Measurements from ENCODE around the gene AUH. TPM values are rescaled to one million over a fixed set of nuclear protein-coding genes. Genes with fewer than 3 reads are reported as not detected.

The AUH gene
- total RNA-seq, 2 experiments from 2014 or later = 16.9 to 24.5 TPM

DNA sequence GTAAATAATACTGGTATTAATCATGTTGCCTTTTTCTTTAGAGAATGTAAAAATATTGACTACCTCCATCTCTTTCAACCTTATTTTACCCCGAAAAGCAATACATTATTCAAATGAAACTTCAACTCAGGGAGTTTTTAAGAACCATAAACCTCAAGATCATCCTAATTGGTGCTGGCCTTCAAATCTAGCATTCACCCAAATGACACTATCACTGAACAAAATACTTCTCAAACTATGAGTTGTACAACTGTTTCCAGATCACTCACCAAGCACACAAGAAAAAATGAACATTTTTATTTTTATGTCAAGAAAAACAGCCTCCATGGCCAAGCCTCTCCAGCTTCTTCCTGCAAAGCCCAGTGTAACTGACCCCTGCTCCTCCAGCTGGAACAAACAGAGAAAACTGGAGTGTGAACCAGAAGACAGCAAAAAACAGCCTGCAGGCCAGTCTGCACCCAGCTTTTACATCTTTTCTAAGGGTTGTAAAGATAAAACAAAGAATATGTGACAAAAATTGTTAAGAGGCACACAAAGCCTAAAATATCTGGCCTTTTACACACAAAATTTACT is 21.2 kb downstream of the AUH start:
- Histone ChIP-seq H3K4me2 (ENCODE audit: low read length) (no peak overlapping the region), H3K9me2 (ENCODE audit: insufficient read depth, low read length) (no peaks in the 10 kb centered on the region), H3K4me3 (ENCODE audit: low read depth, low read length, poor library complexity, severe bottlenecking) (no peak overlapping the region), H4K20me1 (ENCODE audit: insufficient read depth, low read length) (no peaks in the 10 kb centered on the region), H3K36me3 (ENCODE audit: insufficient read depth, low read length) (peaks cover 43% of the 10 kb centered on the region), H3K27ac (ENCODE audit: low read depth, low read length, poor library complexity, severe bottlenecking) (no peak overlapping the region), H3K79me2 (ENCODE audit: insufficient read depth, low read depth, low read length) (no peaks in the 10 kb centered on the region), H3K9me3 (ENCODE audit: low read length) (no peaks in the 10 kb centered on the region), H3K4me1 (ENCODE audit: insufficient read depth, low read length, poor library complexity, severe bottlenecking) (no peaks in the 10 kb centered on the region), H2AFZ (ENCODE audit: low read length) (no peak overlapping the region)
- intact Hi-C loops (cut with micrococcal nuclease; ENCODE audit: unreplicated experiment) = no loop called here
- CTCF ChIA-PET (ENCODE audit: unreplicated experiment) = no interaction called here
- no peak for DNase-seq (ENCODE audit: low spot score)
- no peak for TF ChIP-seq EZH2phosphoT487 (IDR thresholded peaks at IDR 0.05; ENCODE audit: borderline replicate concordance, low read depth, low read length)
- TF ChIP-seq, protein P1, sequence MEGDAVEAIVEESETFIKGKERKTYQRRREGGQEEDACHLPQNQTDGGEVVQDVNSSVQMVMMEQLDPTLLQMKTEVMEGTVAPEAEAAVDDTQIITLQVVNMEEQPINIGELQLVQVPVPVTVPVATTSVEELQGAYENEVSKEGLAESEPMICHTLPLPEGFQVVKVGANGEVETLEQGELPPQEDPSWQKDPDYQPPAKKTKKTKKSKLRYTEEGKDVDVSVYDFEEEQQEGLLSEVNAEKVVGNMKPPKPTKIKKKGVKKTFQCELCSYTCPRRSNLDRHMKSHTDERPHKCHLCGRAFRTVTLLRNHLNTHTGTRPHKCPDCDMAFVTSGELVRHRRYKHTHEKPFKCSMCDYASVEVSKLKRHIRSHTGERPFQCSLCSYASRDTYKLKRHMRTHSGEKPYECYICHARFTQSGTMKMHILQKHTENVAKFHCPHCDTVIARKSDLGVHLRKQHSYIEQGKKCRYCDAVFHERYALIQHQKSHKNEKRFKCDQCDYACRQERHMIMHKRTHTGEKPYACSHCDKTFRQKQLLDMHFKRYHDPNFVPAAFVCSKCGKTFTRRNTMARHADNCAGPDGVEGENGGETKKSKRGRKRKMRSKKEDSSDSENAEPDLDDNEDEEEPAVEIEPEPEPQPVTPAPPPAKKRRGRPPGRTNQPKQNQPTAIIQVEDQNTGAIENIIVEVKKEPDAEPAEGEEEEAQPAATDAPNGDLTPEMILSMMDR (conservative IDR thresholded peaks at IDR 0.05; ENCODE audit: low read length) = no peak
- no TSS peak for BruUV-seq (replicated peaks)
- POLR2A ChIA-PET = interaction anchor here (1.2 kb wide), 1 partner anchor 22 kb away, joined by 3 read pairs; the partner anchor contains the start of gene AUH

DNA sequence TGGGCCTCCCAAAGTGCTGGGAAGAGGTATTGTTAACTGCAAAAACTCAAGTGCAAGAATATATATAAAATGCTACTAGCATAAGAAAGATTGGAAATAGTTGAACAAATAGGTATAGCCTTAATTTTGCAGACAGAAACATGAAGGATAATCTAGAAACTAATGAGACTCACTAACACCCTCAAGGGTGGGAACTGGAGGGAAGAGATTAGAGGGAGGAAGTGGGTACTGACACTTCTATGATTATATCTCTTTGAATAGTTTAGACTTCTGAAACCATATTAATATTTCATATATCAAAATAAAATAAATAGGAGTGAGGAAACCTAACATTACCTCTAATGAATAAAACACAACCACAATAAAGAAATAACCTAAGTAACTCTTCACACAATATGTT is 23.0 kb downstream of the AUH start:
- intact Hi-C loops (cut with micrococcal nuclease; ENCODE audit: unreplicated experiment) = no loop called here
- no peak for DNase-seq (ENCODE audit: low spot score)
- Histone ChIP-seq H3K36me3 (ENCODE audit: insufficient read depth, low read length) (peaks cover 43% of the 10 kb centered on the region), H3K4me2 (ENCODE audit: low read length) (no peak overlapping the region), H3K9me3 (ENCODE audit: low read length) (no peaks in the 10 kb centered on the region), H3K4me3 (ENCODE audit: low read depth, low read length, poor library complexity, severe bottlenecking) (no peak overlapping the region), H4K20me1 (ENCODE audit: insufficient read depth, low read length) (no peaks in the 10 kb centered on the region), H3K79me2 (ENCODE audit: insufficient read depth, low read depth, low read length) (no peaks in the 10 kb centered on the region), H3K4me1 (ENCODE audit: insufficient read depth, low read length, poor library complexity, severe bottlenecking) (no peaks in the 10 kb centered on the region), H3K9me2 (ENCODE audit: insufficient read depth, low read length) (no peaks in the 10 kb centered on the region), H3K27ac (ENCODE audit: low read depth, low read length, poor library complexity, severe bottlenecking) (no peak overlapping the region), H2AFZ (ENCODE audit: low read length) (no peak overlapping the region)
- TF ChIP-seq, protein P1 (conservative IDR thresholded peaks at IDR 0.05; ENCODE audit: low read length) = no peak
- TF ChIP-seq EZH2phosphoT487 (IDR thresholded peaks at IDR 0.05; ENCODE audit: borderline replicate concordance, low read depth, low read length) = no peak
- CTCF ChIA-PET (ENCODE audit: unreplicated experiment) = no interaction called here
- POLR2A ChIA-PET = interaction anchor here (0.7 kb wide), 1 partner anchor 326 kb away, joined by 3 read pairs; no protein-coding TSS in a partner anchor
- no TSS peak for BruUV-seq (replicated peaks)

GRCh38 chr9:91336786-91337185 is 24.9 kb downstream of the AUH start:
- H3K36me3 ChIP-seq (ENCODE audit: insufficient read depth, low read length) = peaks cover 31% of the 10 kb centered on the region
- ChIA-PET POLR2A (no interaction called here), CTCF (ENCODE audit: unreplicated experiment) (no interaction called here)
- no peak for DNase-seq (ENCODE audit: low spot score)
- intact Hi-C loops (cut with micrococcal nuclease; ENCODE audit: unreplicated experiment) = no loop called here
- H3K4me3 ChIP-seq (ENCODE audit: low read depth, low read length, poor library complexity, severe bottlenecking) = no peak overlapping the region
- H3K27ac ChIP-seq (ENCODE audit: low read depth, low read length, poor library complexity, severe bottlenecking) = no peak overlapping the region
- H3K9me2 ChIP-seq (ENCODE audit: insufficient read depth, low read length) = no peaks in the 10 kb centered on the region
- H3K79me2 ChIP-seq (ENCODE audit: insufficient read depth, low read depth, low read length) = no peaks in the 10 kb centered on the region
- H3K4me1 ChIP-seq (ENCODE audit: insufficient read depth, low read length, poor library complexity, severe bottlenecking) = no peaks in the 10 kb centered on the region
- no peaks in the 10 kb centered on the region for H3K9me3 ChIP-seq (ENCODE audit: low read length)
- no peak overlapping the region for H2AFZ ChIP-seq (ENCODE audit: low read length)
- TF ChIP-seq, protein P1 (conservative IDR thresholded peaks at IDR 0.05; ENCODE audit: low read length) = no peak
- no peak for TF ChIP-seq EZH2phosphoT487 (IDR thresholded peaks at IDR 0.05; ENCODE audit: borderline replicate concordance, low read depth, low read length)
- H4K20me1 ChIP-seq (ENCODE audit: insufficient read depth, low read length) = no peaks in the 10 kb centered on the region
- no TSS peak for BruUV-seq (replicated peaks)
- H3K4me2 ChIP-seq (ENCODE audit: low read length) = no peak overlapping the region
